ENCODE results near the gene CD4. TPM values are rescaled to one million over a fixed set of nuclear protein-coding genes. Genes with fewer than 3 reads are reported as not detected.
A peak's percentile ranks its signal among the peaks of the same experiment; 100 is the strongest.

Gene CD4
- total and polyA plus RNA-seq, 10 of the 15 experiments (the other 5 are each of a cell fraction or from before 2014, with no cell fraction given) = 0.24 to 1.6 (median 0.69) TPM

- intact Hi-C loops (cut with micrococcal nuclease; ENCODE audit: unreplicated experiment) = loop anchor here (5.0 kb wide), 1 partner anchor 91 kb away; no protein-coding TSS in a partner anchor
- Histone ChIP-seq H3K4me3 (peak within 1 kb of the TSS; percentile 74; the same call in 1 of the 2 replicates), H4K20me1 (ENCODE audit: control insufficient read depth, insufficient read depth) (no peaks in the 10 kb centered on the region), H3K27ac (ENCODE audit: control insufficient read depth, insufficient read depth) (no peak within 1 kb of the TSS), H2AFZ (ENCODE audit: control insufficient read depth, low read depth, low read length) (peak within 1 kb of the TSS; percentile 68), H3K9me3 (replicated peaks; ENCODE audit: control insufficient read depth, insufficient read depth, low read length) (no peaks in the 10 kb centered on the region), H3K4me2 (ENCODE audit: control insufficient read depth, insufficient read depth) (peak within 1 kb of the TSS; percentile 95), H3K36me3 (ENCODE audit: control insufficient read depth in 2 of 2, insufficient read depth in 2 of 2, low read length in 1 of 2) (no peaks in the 10 kb centered on the region), H3K27me3 (replicated peaks in 1 of 2; ENCODE audit: control insufficient read depth in 2 of 2, insufficient read depth in 2 of 2, low read length in 1 of 2) (peaks cover 25 to 26% of the 10 kb centered on the region in 2 experiments), H3K4me1 (ENCODE audit: control insufficient read depth, insufficient read depth, low read length) (peaks cover 4% of the 10 kb centered on the region), H3K79me2 (ENCODE audit: control insufficient read depth, insufficient read depth, low read length) (no peaks in the 10 kb centered on the region), H3K9ac (ENCODE audit: control insufficient read depth, insufficient read depth, low read length) (no peak within 1 kb of the TSS)
- BruUV-seq (replicated peaks) = no TSS peak
- TF ChIP-seq HCFC1 (IDR thresholded peaks at IDR 0.05; ENCODE audit: low read length) = no peak
- peak; percentile 30; the same call in 1 of the 2 replicates for TF ChIP-seq GATAD2B (conservative IDR thresholded peaks at IDR 0.05; ENCODE audit: low read depth)
- TF ChIP-seq MEF2B (IDR thresholded peaks at IDR 0.05; ENCODE audit: partially characterized antibody, poor library complexity, severe bottlenecking) = no peak
- no peak for TF ChIP-seq MYC (IDR thresholded peaks at IDR 0.05; ENCODE audit: insufficient read depth, insufficient read length, insufficient replicate concordance, low read length, severe bottlenecking)
- no peak for TF ChIP-seq IKZF2 (IDR thresholded peaks at IDR 0.05)
- peak; percentile 10; the same call in 1 of the 2 replicates for TF ChIP-seq DPF2 (IDR thresholded peaks at IDR 0.05)
- TF ChIP-seq TCF12 (IDR thresholded peaks at IDR 0.05; ENCODE audit: low read depth, low read length) = no peak
- peak; percentile 97 for TF ChIP-seq SUZ12 (IDR thresholded peaks at IDR 0.05; ENCODE audit: unreplicated experiment)
- TF ChIP-seq HDAC2 (IDR thresholded peaks at IDR 0.05) = no peak
- no peak for TF ChIP-seq ATF3 (IDR thresholded peaks at IDR 0.05; ENCODE audit: borderline replicate concordance, extremely low read depth, low read depth, low read length)
- TF ChIP-seq KAT2A (conservative IDR thresholded peaks at IDR 0.05; ENCODE audit: control insufficient read depth, low read depth, low read length) = no peak
- RAD21 ChIA-PET (ENCODE audit: unreplicated experiment) = interaction anchor here (0.7 to 4.2 kb wide), 5 partner anchors 24 to 75 kb away, joined by 3 to 25 read pairs (median 3); partner anchors contain the start of genes MLF2 and USP5
- in situ Hi-C loops (cut with MboI) = loop anchor here (5.0 kb wide), 1 partner anchor 76 kb away; the partner anchor contains the start of gene MLF2
- FAIRE-seq = no peak
- SMC1A ChIA-PET (ENCODE audit: uncharacterized antibody, unreplicated experiment) = interaction anchor here (0.6 to 4.8 kb wide), 2 partner anchors 75 to 93 kb away, joined by 3 to 23 read pairs; partner anchors contain the start of gene MLF2
- CTCF ChIA-PET = interaction anchor here (2.3 to 5.1 kb wide), 2 partner anchors 44 to 75 kb away, joined by 9 to 71 read pairs; partner anchors contain the start of genes MLF2 and SPSB2
- POLR2A ChIA-PET = interaction anchor here (0.5 to 1.4 kb wide), 4 partner anchors 12 to 200 kb away, joined by 3 to 4 read pairs (median 3); no protein-coding TSS in a partner anchor
- WGBS (ENCODE audit: insufficient coverage, insufficient replicate concordance, low lambda C conversion rate, missing lambda C conversion rate) = under 1% methylated on average over 17 of the region's 60 CpGs
- no peak for ATAC-seq
- no peak for DNase-seq (ENCODE audit: low read depth, low spot score)
Measured at GRCh38 chr12:6827982-6828780, 38.9 kb downstream of the CD4 start, which contains the start of gene P3H3. P3H3 (plus strand) TSS chr12:6828407; CDS start chr12:6828441, 34 bp downstream.

Data from GM12878 (cell line).